ENCODE data around the gene USP3.

Gene USP3

GRCh38 chr15:63556736-63557135 is 52.3 kb downstream of the USP3 start (continued):
- TF ChIP-seq, protein P1, sequence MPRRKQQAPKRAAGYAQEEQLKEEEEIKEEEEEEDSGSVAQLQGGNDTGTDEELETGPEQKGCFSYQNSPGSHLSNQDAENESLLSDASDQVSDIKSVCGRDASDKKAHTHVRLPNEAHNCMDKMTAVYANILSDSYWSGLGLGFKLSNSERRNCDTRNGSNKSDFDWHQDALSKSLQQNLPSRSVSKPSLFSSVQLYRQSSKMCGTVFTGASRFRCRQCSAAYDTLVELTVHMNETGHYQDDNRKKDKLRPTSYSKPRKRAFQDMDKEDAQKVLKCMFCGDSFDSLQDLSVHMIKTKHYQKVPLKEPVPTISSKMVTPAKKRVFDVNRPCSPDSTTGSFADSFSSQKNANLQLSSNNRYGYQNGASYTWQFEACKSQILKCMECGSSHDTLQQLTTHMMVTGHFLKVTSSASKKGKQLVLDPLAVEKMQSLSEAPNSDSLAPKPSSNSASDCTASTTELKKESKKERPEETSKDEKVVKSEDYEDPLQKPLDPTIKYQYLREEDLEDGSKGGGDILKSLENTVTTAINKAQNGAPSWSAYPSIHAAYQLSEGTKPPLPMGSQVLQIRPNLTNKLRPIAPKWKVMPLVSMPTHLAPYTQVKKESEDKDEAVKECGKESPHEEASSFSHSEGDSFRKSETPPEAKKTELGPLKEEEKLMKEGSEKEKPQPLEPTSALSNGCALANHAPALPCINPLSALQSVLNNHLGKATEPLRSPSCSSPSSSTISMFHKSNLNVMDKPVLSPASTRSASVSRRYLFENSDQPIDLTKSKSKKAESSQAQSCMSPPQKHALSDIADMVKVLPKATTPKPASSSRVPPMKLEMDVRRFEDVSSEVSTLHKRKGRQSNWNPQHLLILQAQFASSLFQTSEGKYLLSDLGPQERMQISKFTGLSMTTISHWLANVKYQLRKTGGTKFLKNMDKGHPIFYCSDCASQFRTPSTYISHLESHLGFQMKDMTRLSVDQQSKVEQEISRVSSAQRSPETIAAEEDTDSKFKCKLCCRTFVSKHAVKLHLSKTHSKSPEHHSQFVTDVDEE (CRISPR knock-in tag; IDR thresholded peaks at IDR 0.05) = no peak
- TF ChIP-seq ESRRG (CRISPR knock-in tag; IDR thresholded peaks at IDR 0.05) (no peak), SNAI2 (CRISPR knock-in tag; IDR thresholded peaks at IDR 0.05) (no peak), RARB (CRISPR knock-in tag; IDR thresholded peaks at IDR 0.05) (no peak), ARNTL (CRISPR knock-in tag; IDR thresholded peaks at IDR 0.05; ENCODE audit: borderline replicate concordance, low read depth) (no peak), TCF4 (CRISPR knock-in tag; IDR thresholded peaks at IDR 0.05; ENCODE audit: borderline replicate concordance) (no peak), TOX (CRISPR knock-in tag; IDR thresholded peaks at IDR 0.05; ENCODE audit: borderline replicate concordance) (no peak)

GRCh38 chr15:63559753-63560152 is 55.4 kb downstream of the USP3 start:
- TF ChIP-seq PPARA (CRISPR knock-in tag; IDR thresholded peaks at IDR 0.05; ENCODE audit: borderline replicate concordance) = no peak
- no peak for TF ChIP-seq ZC3H10 (CRISPR knock-in tag; IDR thresholded peaks at IDR 0.05)
- TF ChIP-seq ISL1 (CRISPR knock-in tag; IDR thresholded peaks at IDR 0.05) = no peak
- no peak for TF ChIP-seq ARNTL (CRISPR knock-in tag; IDR thresholded peaks at IDR 0.05; ENCODE audit: borderline replicate concordance, low read depth)
- TF ChIP-seq CSDC2 (CRISPR knock-in tag; IDR thresholded peaks at IDR 0.05) = no peak
- TF ChIP-seq ZNF8 (CRISPR knock-in tag; IDR thresholded peaks at IDR 0.05) = no peak
- TF ChIP-seq POU6F1 (CRISPR knock-in tag; IDR thresholded peaks at IDR 0.05; ENCODE audit: borderline replicate concordance, low read depth) = no peak
- no peak for TF ChIP-seq RARB (CRISPR knock-in tag; IDR thresholded peaks at IDR 0.05)
- no peak for TF ChIP-seq TCF4 (CRISPR knock-in tag; IDR thresholded peaks at IDR 0.05; ENCODE audit: borderline replicate concordance)
- ATAC-seq = no peak

GRCh38 chr15:63560741-63561448 is 56.5 kb downstream of the USP3 start:
- no peak for TF ChIP-seq ZNF8 (CRISPR knock-in tag; IDR thresholded peaks at IDR 0.05)
- no peak for TF ChIP-seq GLIS3 (CRISPR knock-in tag; IDR thresholded peaks at IDR 0.05)
- TF ChIP-seq ESRRG (CRISPR knock-in tag; IDR thresholded peaks at IDR 0.05) = no peak
- ATAC-seq = no peak

DNA sequence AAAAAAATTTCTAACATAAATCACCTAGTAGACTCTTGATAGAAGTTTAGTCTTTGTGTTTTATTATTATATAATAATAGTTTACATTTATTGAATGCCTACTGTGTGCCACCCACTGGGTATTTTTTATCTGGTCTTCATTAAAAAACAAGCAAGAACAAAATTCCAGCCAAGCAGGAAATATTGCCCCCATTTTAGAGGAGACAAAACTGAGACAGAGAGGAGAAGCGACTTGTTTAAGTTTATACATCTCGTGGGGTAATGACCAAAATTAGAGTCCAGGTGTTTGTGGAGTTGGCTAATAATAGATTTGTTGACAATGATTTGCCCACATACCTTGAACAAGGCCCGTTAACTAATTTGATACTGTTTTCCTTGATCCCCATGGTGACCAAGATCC is 59.7 kb downstream of the USP3 start:
- no peak for ATAC-seq
- no peak for TF ChIP-seq ZFP30 (CRISPR knock-in tag; IDR thresholded peaks at IDR 0.05)

GRCh38 chr15:63565536-63566186 is 61.3 kb downstream of the USP3 start:
- TF ChIP-seq ISL1 (CRISPR knock-in tag; IDR thresholded peaks at IDR 0.05) (no peak), ZFP3 (CRISPR knock-in tag; IDR thresholded peaks at IDR 0.05) (no peak), RARB (CRISPR knock-in tag; IDR thresholded peaks at IDR 0.05) (no peak), ZC3H10 (CRISPR knock-in tag; IDR thresholded peaks at IDR 0.05) (no peak), CSRNP3 (CRISPR knock-in tag; IDR thresholded peaks at IDR 0.05) (no peak), SNAI2 (CRISPR knock-in tag; IDR thresholded peaks at IDR 0.05) (no peak), ZFP30 (CRISPR knock-in tag; IDR thresholded peaks at IDR 0.05) (no peak), ZNF565 (CRISPR knock-in tag; conservative IDR thresholded peaks at IDR 0.05; ENCODE audit: low read depth) (no peak), PPARA (CRISPR knock-in tag; IDR thresholded peaks at IDR 0.05; ENCODE audit: borderline replicate concordance) (no peak), POU6F1 (CRISPR knock-in tag; IDR thresholded peaks at IDR 0.05; ENCODE audit: borderline replicate concordance, low read depth) (no peak), TOX (CRISPR knock-in tag; IDR thresholded peaks at IDR 0.05; ENCODE audit: borderline replicate concordance) (no peak), ZNF70 (CRISPR knock-in tag; IDR thresholded peaks at IDR 0.05) (no peak)
- TF ChIP-seq, protein P1 (CRISPR knock-in tag; IDR thresholded peaks at IDR 0.05) = no peak
- TF ChIP-seq, protein P2, sequence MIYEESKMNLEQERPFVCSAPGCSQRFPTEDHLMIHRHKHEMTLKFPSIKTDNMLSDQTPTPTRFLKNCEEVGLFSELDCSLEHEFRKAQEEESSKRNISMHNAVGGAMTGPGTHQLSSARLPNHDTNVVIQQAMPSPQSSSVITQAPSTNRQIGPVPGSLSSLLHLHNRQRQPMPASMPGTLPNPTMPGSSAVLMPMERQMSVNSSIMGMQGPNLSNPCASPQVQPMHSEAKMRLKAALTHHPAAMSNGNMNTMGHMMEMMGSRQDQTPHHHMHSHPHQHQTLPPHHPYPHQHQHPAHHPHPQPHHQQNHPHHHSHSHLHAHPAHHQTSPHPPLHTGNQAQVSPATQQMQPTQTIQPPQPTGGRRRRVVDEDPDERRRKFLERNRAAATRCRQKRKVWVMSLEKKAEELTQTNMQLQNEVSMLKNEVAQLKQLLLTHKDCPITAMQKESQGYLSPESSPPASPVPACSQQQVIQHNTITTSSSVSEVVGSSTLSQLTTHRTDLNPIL (CRISPR knock-in tag; IDR thresholded peaks at IDR 0.05; ENCODE audit: low read depth) = no peak
- no peak for ATAC-seq

Data from SK-N-SH treated with all-trans-retinoic acid at 6 μM for 48 hours (cell line).